Stimulated activated CD4-positive, alpha-beta T cell treated with anti-CD3 and anti-CD28 coated beads, Interleukin-2, amount 100 ng/mL, for 48 hours (primary cell): ENCODE results near the gene ADGRF5.

Experiments
- DNase-seq, 2 donors: peaks; one replicate each; pipeline ENCODE4 v3.0.0-alpha.2; 2020

Gene ADGRF5

GRCh38 chr6:46932526-46933319, 11.0 kb upstream of the ADGRF5 start:
- DNase-seq = no peak

- DNase-seq = no peak
These were observed 9.7 kb upstream of the ADGRF5 start for GRCh38 chr6:46931416-46931815.

GRCh38 chr6:46930331-46930730, 8.6 kb upstream of the ADGRF5 start:
- no peak for DNase-seq

GRCh38 chr6:46927066-46927465, 5.3 kb upstream of the ADGRF5 start:
- no peak for DNase-seq

GRCh38 chr6:46926481-46926880, 4.7 kb upstream of the ADGRF5 start:
- no peak for DNase-seq

GRCh38 chr6:46925563-46926253, 4.0 kb upstream of the ADGRF5 start:
- no peak for DNase-seq

- no peak for DNase-seq
These were observed 1.7 kb upstream of the ADGRF5 start for GRCh38 chr6:46923476-46923875.

GRCh38 chr6:46921059-46921458, 679 bp downstream of the ADGRF5 start:
- DNase-seq = no peak

GRCh38 chr6:46918806-46919205, 2.9 kb downstream of the ADGRF5 start:
- no peak for DNase-seq

- DNase-seq = no peak
These were observed 4.7 kb downstream of the ADGRF5 start for GRCh38 chr6:46917002-46917545.

- DNase-seq = no peak
These were observed 5.9 kb downstream of the ADGRF5 start for GRCh38 chr6:46915866-46916265.

- no peak for DNase-seq
These were observed 6.4 kb downstream of the ADGRF5 start for GRCh38 chr6:46915380-46915779.

GRCh38 chr6:46914279-46914810, 7.4 kb downstream of the ADGRF5 start:
- no peak for DNase-seq

GRCh38 chr6:46909371-46909770, 12.4 kb downstream of the ADGRF5 start:
- DNase-seq = no peak

- no peak for DNase-seq
These were observed 15.0 kb downstream of the ADGRF5 start for GRCh38 chr6:46906776-46907175.

GRCh38 chr6:46904117-46904516, 17.6 kb downstream of the ADGRF5 start:
- DNase-seq = no peak

GRCh38 chr6:46903175-46903574, 18.6 kb downstream of the ADGRF5 start:
- no peak for DNase-seq

- DNase-seq = no peak
These were observed 19.8 kb downstream of the ADGRF5 start for GRCh38 chr6:46901882-46902314.

- no peak for DNase-seq
These were observed 21.5 kb downstream of the ADGRF5 start for GRCh38 chr6:46900266-46900665.

- DNase-seq = no peak
These were observed 22.1 kb downstream of the ADGRF5 start for GRCh38 chr6:46899659-46900058.

GRCh38 chr6:46898006-46898405, 23.7 kb downstream of the ADGRF5 start:
- no peak for DNase-seq

- no peak for DNase-seq
These were observed 24.9 kb downstream of the ADGRF5 start for GRCh38 chr6:46896871-46897270.

- DNase-seq = no peak
These were observed 25.8 kb downstream of the ADGRF5 start for GRCh38 chr6:46895930-46896329.

GRCh38 chr6:46894433-46894832, 27.3 kb downstream of the ADGRF5 start:
- no peak for DNase-seq
